Hematopoietic multipotent progenitor cell treated with erythropoietin and hydrocortisone succinate and interleukin-3 and kit ligand, for 17 days (in vitro differentiated cells): ENCODE results near the gene STARD7.
"Not testable (repeated sequence)": the region's sequence is repeated elsewhere in the genome, so short reads cannot be mapped to it uniquely, and the experiment has no call there.

ENCODE experiments used
- DNase-seq: peaks from one replicate; pipeline ENCODE4 v3.0.0-alpha.2; 2015; ENCODE audit warnings: low spot score

STARD7 gene

GRCh38 chr2:96163768-96164429 lies 44.7 kb downstream of the STARD7 start:
- no peak for DNase-seq

GRCh38 chr2:96163415-96163767 lies 45.2 kb downstream of the STARD7 start:
- no peak for DNase-seq

GRCh38 chr2:96161898-96162297 lies 46.7 kb downstream of the STARD7 start:
- peak; percentile 35 for DNase-seq

DNA sequence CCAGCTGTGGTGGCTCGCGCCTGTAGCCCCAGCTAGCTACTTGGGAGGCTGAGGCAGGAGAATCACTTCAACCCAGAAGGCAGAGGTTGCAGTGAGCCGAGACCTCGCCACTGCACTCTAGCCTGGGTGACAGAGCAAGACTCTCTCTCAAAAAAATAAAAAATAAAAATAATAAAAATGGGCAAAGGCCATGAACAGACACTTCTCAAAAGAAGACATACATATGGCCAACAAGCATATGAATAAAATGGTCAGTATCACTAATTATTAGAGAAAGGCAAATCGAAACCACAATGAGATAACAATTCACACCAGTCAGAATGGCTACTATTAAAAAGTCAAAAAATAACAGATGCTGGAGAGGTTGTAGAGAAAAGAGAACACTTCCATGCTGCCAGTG lies 48.3 kb downstream of the STARD7 start:
- DNase-seq: not testable (repeated sequence)

GRCh38 chr2:96159084-96159830 lies 49.4 kb downstream of the STARD7 start:
- DNase-seq: no peak

DNA sequence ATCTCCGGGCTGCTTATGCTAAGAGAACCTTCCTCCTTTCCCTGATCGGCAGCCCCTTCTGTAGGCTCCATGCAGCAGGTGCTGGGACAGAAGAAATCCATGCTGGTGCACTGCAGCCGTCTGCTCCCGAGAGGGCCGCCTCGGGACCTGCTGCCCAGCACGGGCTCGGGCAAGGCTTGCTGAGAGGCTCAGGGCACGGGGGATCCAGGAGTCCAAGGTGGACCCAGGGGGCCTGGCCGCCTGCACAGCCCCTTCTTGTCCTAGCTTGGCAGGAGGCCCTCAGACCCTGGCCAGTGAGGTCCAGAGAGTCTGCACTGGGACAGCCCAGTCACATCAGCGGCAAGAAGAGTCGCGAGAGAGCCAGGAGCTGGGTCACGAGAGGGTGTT lies 50.1 kb downstream of the STARD7 start:
- no peak for DNase-seq

DNA sequence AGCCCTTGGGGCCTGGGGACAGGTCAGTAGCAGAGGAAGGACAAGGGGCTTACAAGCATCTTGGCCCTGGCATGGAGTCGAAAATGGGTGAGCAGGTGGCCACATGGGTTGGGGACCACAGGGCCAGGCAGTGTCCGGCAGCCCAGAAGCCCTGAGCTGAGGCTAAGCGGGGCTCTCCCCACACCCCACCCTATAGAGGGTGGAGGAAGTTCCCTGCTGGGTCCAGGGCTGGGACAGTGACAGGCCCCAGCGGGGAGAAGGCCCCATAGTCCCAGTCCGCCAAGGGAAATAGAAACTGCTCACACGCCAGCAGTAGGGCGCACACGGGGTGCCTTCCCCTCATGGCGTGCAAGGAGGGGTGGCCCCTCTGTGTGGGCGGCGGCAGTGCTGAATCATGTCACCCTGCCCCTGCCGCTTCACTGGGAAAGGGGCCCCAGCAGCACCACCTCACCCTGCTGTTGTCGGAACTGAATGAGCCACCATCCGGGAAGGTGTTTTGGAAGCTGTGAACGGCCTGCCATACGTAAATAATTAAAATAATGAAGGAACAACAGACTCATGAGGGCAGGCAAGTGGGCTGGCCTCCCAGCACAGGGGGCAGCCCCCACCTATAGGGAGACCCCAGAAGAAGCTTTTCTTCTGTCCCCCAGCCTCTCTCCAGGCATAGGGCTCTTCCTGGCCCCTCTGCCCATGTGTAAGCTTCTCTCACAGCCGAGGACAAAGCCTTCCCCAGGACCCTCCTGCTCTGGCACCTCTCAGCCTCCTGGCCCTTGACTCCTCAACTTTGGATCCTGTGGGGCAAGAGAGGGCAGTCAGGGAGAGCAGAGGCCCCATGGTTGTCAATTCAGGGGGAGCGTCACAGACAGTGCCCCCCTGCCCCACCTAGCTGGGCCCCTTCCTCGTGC lies 50.7 kb downstream of the STARD7 start:
- no peak for DNase-seq

GRCh38 chr2:96156926-96157648 lies 51.5 kb downstream of the STARD7 start:
- no peak for DNase-seq

DNA sequence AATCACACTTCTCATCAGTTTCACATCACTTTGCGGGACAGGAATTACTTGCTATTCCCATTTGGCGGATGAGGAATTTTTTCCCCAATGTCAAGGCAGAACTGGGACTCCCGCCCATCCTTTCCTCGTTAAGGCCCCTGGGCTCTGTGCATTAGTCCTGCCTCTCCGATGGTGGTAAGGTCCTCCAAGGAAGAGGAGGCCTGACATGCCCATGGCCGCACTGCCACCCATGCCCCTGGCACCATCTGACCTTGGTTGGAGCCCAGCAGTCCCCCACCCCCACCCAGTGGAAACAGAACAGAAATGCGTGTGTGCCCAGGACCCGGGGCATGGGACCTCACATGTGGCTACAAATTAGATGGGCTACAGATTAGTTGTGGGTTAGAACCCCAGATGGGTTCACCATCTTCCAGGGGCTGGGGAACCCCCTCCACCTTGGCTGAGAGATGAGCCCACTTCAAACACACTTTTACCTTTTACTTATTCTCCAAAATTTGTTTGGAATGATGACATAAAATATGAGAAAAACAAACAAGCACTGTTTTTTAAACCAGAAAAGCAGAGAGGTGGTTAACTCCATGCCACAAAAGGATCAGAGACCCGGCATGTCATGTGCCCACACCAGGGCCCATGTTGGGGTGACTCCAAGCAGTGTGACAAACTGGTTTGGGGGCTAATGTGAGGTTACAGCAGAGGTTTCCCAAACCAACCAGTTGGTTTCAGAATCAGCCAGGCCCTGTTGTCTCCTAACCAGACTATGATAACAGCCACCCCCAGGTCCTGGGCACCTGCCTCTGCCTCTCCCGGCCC lies 52.4 kb downstream of the STARD7 start:
- DNase-seq: no peak

DNA sequence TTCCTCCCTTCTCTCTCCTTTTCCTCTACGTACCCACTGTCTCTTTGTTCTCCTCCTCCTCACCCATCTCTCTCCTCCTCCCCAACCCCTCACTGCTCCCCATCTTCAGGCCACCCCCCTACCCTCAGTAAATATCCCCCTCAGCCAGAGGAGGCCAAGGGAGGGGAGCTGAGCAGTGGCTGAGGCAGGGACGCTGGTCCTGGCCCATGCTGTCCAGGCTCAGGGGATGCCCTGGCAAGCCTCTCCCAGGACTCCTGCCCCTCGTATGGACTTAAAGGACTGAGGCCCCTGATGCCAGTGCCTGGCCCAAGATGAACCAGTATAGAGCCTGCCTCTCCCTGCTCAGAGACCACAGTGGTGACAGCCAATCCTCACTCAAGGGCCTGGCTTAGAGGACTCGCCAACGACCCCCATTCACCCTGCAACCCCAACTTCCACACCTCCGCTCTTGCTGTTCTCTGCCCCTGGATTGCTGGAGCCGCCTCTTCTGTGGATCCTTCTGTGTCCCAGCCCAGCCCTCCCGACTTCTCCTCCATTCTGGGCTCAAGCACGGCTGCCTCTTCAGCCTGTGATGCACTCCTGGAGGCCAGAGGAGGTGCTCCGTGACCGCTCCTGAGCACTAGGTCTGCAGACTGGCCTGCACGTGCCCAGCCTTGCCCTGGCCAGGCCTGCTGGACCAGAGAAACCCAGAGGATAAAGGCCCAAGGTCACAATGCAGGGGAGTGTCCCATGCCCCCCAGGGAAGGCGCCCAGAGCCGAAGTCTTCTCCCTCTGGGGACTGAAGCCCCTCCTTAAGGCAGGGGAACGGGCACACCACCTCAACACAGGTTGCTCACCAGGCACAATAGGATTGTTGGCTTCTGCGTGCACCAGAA lies 53.9 kb downstream of the STARD7 start:
- no peak for DNase-seq

- DNase-seq: no peak
Measured at GRCh38 chr2:96153991-96154431, 54.6 kb downstream of the STARD7 start.

DNA sequence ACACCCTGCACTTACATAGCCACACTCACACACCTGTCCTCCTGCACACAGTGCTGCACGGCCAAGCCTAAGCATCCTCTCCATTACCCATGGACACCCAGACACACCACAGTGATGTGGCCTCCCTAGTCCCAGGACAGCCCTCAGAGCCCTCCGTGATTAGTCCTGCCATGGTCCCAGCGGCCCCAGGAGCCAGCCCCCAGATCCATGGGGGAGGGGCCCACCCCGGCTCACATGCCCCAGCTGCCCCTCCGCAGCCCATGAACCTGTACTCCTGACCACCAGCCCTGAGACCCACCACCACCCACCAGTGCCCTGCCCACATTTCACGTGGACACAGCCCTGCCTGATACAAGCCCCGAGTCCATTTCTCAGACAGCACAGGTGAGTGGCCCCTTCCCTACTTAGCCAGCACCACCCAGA lies 55.3 kb downstream of the STARD7 start:
- DNase-seq: no peak

GRCh38 chr2:96152304-96153161 lies 56.1 kb downstream of the STARD7 start:
- no peak for DNase-seq

- no peak for DNase-seq
Measured at GRCh38 chr2:96151595-96152303, 56.9 kb downstream of the STARD7 start.

DNA sequence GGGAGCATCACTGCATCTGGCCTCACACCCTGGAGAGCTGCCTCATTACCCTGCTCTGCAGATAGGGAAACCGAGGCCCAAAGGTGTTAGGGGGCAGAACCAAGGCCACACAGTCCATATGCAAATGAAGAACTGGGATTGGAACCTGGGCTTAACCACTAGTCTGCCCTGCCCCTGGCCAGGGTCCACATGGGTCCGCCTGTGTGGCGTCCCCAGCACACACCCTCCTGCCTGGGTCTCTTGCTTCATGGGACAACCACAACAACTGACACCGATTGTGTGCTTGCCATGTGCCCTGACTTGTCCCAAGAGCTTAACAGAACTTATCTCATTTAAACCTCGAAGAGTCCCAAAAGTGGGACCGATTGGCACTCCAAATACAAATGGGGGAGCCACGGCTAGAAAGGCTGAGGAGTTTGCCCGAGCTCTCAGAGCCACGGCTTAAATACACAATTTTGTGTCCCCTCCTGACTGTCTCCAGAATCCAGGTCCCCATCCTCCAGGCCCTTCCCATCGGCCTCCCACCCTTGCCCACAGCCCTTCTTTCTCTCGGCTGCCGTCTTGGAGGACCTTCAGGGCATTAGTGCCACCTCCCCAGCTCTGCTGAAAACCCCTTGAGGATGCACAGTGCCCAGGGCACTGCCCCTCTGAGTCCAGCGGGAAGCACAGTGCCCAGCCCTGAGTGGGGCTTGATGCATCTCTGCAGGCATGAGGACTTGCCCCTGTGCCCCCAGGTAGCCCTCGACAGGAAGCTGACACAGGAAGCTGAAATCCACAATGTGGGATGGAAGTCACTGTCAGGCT lies 57.6 kb downstream of the STARD7 start:
- no peak for DNase-seq

DNA sequence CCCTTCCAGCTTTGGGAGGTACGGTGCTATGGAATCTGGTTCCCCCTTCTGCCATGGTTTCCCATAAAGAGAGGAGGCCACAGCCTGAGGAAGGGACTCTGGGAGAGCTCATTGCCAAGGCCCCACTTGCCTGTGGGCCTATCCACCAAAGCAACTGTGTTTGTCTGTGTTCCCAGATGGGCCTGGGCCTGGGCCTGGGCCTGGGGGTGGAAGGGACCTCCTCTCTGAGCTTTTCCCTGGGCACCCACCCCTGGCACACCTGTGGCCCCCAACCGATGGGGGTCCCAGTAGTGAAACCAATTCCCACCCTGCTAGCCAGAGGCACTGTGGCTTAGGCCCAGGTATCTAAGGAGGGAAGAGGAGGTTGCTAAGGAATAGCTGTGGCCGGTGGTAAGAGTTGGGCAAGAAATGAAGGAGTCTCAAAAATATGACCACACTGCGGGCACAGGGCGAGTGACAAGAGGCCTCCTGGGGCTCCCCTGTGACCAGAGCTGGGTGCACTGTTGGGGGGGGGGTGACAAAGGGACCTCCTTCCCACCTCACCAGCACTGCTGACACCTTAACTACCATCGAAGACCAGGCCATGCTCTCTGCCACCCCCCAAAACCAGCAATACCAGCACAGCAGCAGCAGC lies 58.5 kb downstream of the STARD7 start:
- no peak for DNase-seq
